K562 (cell line): ENCODE results near the gene FADD. TPM values are rescaled to one million over a fixed set of nuclear protein-coding genes. Genes with fewer than 3 reads are reported as not detected.

ENCODE experiments used
- ATAC-seq: fragments of 200-7000 bp; cut with Tn5 transposase; 3 replicates; pipeline ENCODE4 v1.9.1; 2020; ENCODE audit warnings: moderate library complexity
- BruUV-seq: library from RNA; stranded (reverse); fragments of 400-500 nt; replicated peaks from 2 replicates; lab custom pipeline; 2021; lab: Mats Ljungman, UMichigan
- CTCF ChIA-PET: fragments of 300-600 bp; formaldehyde crosslinking; extraction: SDS; loops from one replicate; lab custom pipeline; 2021; ENCODE audit warnings: low intra/inter-chr PET ratio; lab: Yijun Ruan, JAX
- POLR2A ChIA-PET: fragments of 300-600, 350-650 bp; sonication (Branson Sonifier 250); formaldehyde crosslinking; extraction: SDS; loops from one replicate; lab custom pipeline; 2021; ENCODE audit warnings: antibody characterized with exemption, inconsistent platforms; lab: Yijun Ruan, JAX
- DNase-seq, 4 experiments: peaks; one replicate each; pipeline versions ENCODE4 v3.0.0 to v3.0.0-alpha.2; 2011 to 2018; ENCODE audit warnings: low spot score in 3 of 4, mixed read lengths in 3 of 4; ENCODE audit errors: extremely low read depth in 1 of 4
- FAIRE-seq: peaks from 2 replicates; lab custom pipeline; 2011; peaks lifted over from hg19 to GRCh38; lab: Jason Lieb, UNC
- H2AFZ ChIP-seq: 2 replicates; pipeline ENCODE4 v1.6.0; 2011; ENCODE audit warnings: low read depth, low read length, control low read depth, inconsistent platforms
- H3K27ac ChIP-seq: fragments of 200-600 bp; 3 replicates; pipeline ENCODE4 v1.8.0; 2011; ENCODE audit warnings: low read depth, mild to moderate bottlenecking, control low read depth, inconsistent platforms, low read length, moderate library complexity, mixed read lengths; ENCODE audit errors: extremely low read depth
- H3K27me3 ChIP-seq, 2 experiments: fragments of 300-600 bp in 1 of 2; 2 replicates in 1 of 2; 3 replicates in 1 of 2; pipeline versions ENCODE4 v1.6.0 to v1.8.0; 2011; ENCODE audit warnings: inconsistent platforms in 2 of 2, low read length in 2 of 2, mild to moderate bottlenecking in 1 of 2, mixed read lengths in 1 of 2, moderate library complexity in 1 of 2; ENCODE audit not compliant: control insufficient read depth in 2 of 2, insufficient read depth in 2 of 2
- H3K36me3 ChIP-seq: fragments of 300-600 bp; 3 replicates; pipeline ENCODE4 v1.8.0; 2011; ENCODE audit warnings: mild to moderate bottlenecking, low read length, inconsistent platforms; ENCODE audit not compliant: control insufficient read depth, insufficient read depth
- H3K4me1 ChIP-seq, 2 experiments: fragments of 200-600 bp in 1 of 2; replicated peaks in 1 of 2; 2 replicates in 1 of 2; 3 replicates in 1 of 2; pipeline versions ENCODE4 v1.5.1 to v1.8.0; 2011; ENCODE audit warnings: inconsistent platforms in 2 of 2, low read length in 2 of 2, mild to moderate bottlenecking in 1 of 2, mixed read lengths in 1 of 2, moderate library complexity in 1 of 2; ENCODE audit not compliant: control insufficient read depth in 2 of 2, insufficient read depth in 2 of 2
- H3K4me2 ChIP-seq: 2 replicates; pipeline ENCODE4 v1.6.1; 2011; ENCODE audit warnings: low read length, control low read depth, inconsistent platforms, mixed read lengths; ENCODE audit not compliant: insufficient read depth
- H3K4me3 ChIP-seq: fragments of 200-600 bp; sonication (generic), shearing (Covaris generic); 2 replicates; pipeline ENCODE4 v1.5.1; 2016; ENCODE audit warnings: control low read depth, inconsistent platforms
- H3K79me2 ChIP-seq: fragments of 200-600 bp; 3 replicates; pipeline ENCODE4 v1.8.0; 2011; ENCODE audit warnings: low read length, inconsistent platforms; ENCODE audit not compliant: control insufficient read depth, insufficient read depth
- H3K9ac ChIP-seq, 2 experiments: 2 replicates each; pipeline versions ENCODE4 v1.6.0 to v1.6.1; 2011; ENCODE audit warnings: low read depth in 2 of 2, low read length in 2 of 2, control low read depth in 1 of 2, inconsistent platforms in 1 of 2, mild to moderate bottlenecking in 1 of 2, mixed read lengths in 1 of 2; ENCODE audit not compliant: insufficient read depth in 1 of 2
- H3K9me1 ChIP-seq: one replicate; pipeline ENCODE4 v1.6.0; 2011; ENCODE audit warnings: inconsistent platforms, mild to moderate bottlenecking, low read length, moderate library complexity; ENCODE audit not compliant: control insufficient read depth, insufficient read depth
- H3K9me3 ChIP-seq: replicated peaks from 2 replicates; pipeline ENCODE4 v1.5.1; 2011; ENCODE audit warnings: low read depth, low read length, inconsistent platforms; ENCODE audit not compliant: control insufficient read depth, insufficient read depth
- H4K20me1 ChIP-seq: replicated peaks from 2 replicates; pipeline ENCODE4 v1.6.1; 2011; ENCODE audit warnings: low read length, inconsistent platforms, mixed read lengths; ENCODE audit not compliant: control insufficient read depth, insufficient read depth
- GTF2E2 ChIP-seq: fragments of 200-800 bp; sonication (Bioruptor generic); IDR thresholded peaks from 2 replicates; pipeline ENCODE4 v1.6.1; 2016; ENCODE audit warnings: missing genetic modification characterization, missing compliant biosample characterization
- HNRNPK ChIP-seq: fragments of 200-400 bp; formaldehyde crosslinking; IDR thresholded peaks from one replicate; pipeline ENCODE4 v1.6.1; 2018; ENCODE audit warnings: mild to moderate bottlenecking, low read depth, low read length; ENCODE audit not compliant: poor library complexity, severe bottlenecking
- MAFG ChIP-seq: fragments of 450-650 bp; conservative IDR thresholded peaks from 2 replicates; pipeline ENCODE4 v1.6.1; 2016; ENCODE audit warnings: missing genetic modification characterization, missing compliant biosample characterization
- SAFB2 ChIP-seq: fragments of 200-400 bp; formaldehyde crosslinking; IDR thresholded peaks from 2 replicates; pipeline ENCODE4 v1.6.1; 2018; ENCODE audit warnings: borderline replicate concordance, low read length, low read depth, moderate library complexity; ENCODE audit not compliant: severe bottlenecking
- SMAD1 ChIP-seq: fragments of 150-350 bp; IDR thresholded peaks from 2 replicates; pipeline ENCODE4 v1.6.1; 2014; ENCODE audit warnings: low read length, low read depth; ENCODE audit not compliant: partially characterized antibody
- U2AF2 ChIP-seq: fragments of 200-400 bp; formaldehyde crosslinking; optimal IDR thresholded peaks from 2 replicates; pipeline ENCODE3; 2017; ENCODE audit warnings: low read depth, mild to moderate bottlenecking, low read length
- ZNF766 ChIP-seq: fragments of 200-800 bp; sonication (Bioruptor generic); conservative IDR thresholded peaks from 2 replicates; pipeline ENCODE4 v1.6.1; 2016; ENCODE audit warnings: missing genetic modification characterization, missing compliant biosample characterization
- ZSCAN29 ChIP-seq: fragments of 450-650 bp; IDR thresholded peaks from 2 replicates; pipeline ENCODE4 v1.6.1; 2017
- ZSCAN32 ChIP-seq: fragments of 450-650 bp; formaldehyde crosslinking; IDR thresholded peaks from 2 replicates; pipeline ENCODE4 v1.4.0; 2020; ENCODE audit warnings: mild to moderate bottlenecking, moderate library complexity
- WGBS: fragments of 100-300 bp; shearing (Covaris generic); methylation state at CpG from one replicate; pipeline ENCODE4 v1.1.6; 2016; ENCODE audit warnings: low coverage, mixed read lengths; ENCODE audit not compliant: insufficient coverage; ENCODE audit errors: missing lambda C conversion rate; 5-methylcytosine and 5-hydroxymethylcytosine counted together
- in situ Hi-C: fragments of 300-500 bp; cut with MboI; formaldehyde crosslinking; loops from 4 replicates; pipeline ENCODE4 v1.15.0; 2018; ENCODE audit warnings: inconsistent platforms, mixed read lengths
- intact Hi-C: fragments of 100-400 bp; cut with micrococcal nuclease; formaldehyde crosslinking; loops from 2 replicates; pipeline ENCODE4 v1.14.2; 2022
- polyA plus RNA-seq, 8 experiments: library from polyadenylated mRNA; depleted of rRNA in 4 of 8; stranded (reverse) in 5 of 8; unstranded in 3 of 8; fragments of >200 nt; fragmentation: Nextera tagmentation in 2 of 8; fragmentation: Illumina TruSeq in 1 of 8; extraction: Ambion mirVana in 2 of 8; extraction: Trizol in 1 of 8; gene quantifications; 2 replicates each; pipeline versions ENCODE4 v1.2.1 to v1.2.3, GENCODE V29; 2011 to 2014; ENCODE audit warnings: inconsistent platforms in 1 of 8, missing spikeins in 1 of 8
- total RNA-seq, 7 experiments: library from RNA; depleted of rRNA in 6 of 7; stranded (reverse); fragments of >200 nt in 6 of 7; fragmentation: Illumina TruSeq in 2 of 7; extraction: Trizol in 2 of 7; gene quantifications; 2 replicates each; pipeline versions ENCODE4 v1.2.1 to v1.2.3, GENCODE V29; 2011 to 2021; ENCODE audit warnings: low replicate concordance in 1 of 7
- TF ChIP-seq, protein P1 (sequence below): fragments of 250-450 bp; sonication (Bioruptor Pico); IDR thresholded peaks from 2 replicates; pipeline ENCODE4 v1.5.0; 2021; ENCODE audit warnings: mild to moderate bottlenecking, moderate library complexity
- TF ChIP-seq, protein P2 (sequence below): IDR thresholded peaks from 3 replicates; pipeline ENCODE4 v1.6.1; 2011; ENCODE audit warnings: borderline replicate concordance, mild to moderate bottlenecking, moderate library complexity; ENCODE audit not compliant: insufficient read length; ENCODE audit errors: extremely low read depth
- TF ChIP-seq, protein P3 (sequence below): fragments of 450-650 bp; IDR thresholded peaks from 2 replicates; pipeline ENCODE4 v1.7.0; 2016; ENCODE audit warnings: borderline replicate concordance

The FADD gene
- total and polyA plus RNA-seq, 9 of the 15 experiments (the other 6 are each of a cell fraction or from before 2014, with no cell fraction given) = 0.29 to 26.9 (median 20.4) TPM

DNA sequence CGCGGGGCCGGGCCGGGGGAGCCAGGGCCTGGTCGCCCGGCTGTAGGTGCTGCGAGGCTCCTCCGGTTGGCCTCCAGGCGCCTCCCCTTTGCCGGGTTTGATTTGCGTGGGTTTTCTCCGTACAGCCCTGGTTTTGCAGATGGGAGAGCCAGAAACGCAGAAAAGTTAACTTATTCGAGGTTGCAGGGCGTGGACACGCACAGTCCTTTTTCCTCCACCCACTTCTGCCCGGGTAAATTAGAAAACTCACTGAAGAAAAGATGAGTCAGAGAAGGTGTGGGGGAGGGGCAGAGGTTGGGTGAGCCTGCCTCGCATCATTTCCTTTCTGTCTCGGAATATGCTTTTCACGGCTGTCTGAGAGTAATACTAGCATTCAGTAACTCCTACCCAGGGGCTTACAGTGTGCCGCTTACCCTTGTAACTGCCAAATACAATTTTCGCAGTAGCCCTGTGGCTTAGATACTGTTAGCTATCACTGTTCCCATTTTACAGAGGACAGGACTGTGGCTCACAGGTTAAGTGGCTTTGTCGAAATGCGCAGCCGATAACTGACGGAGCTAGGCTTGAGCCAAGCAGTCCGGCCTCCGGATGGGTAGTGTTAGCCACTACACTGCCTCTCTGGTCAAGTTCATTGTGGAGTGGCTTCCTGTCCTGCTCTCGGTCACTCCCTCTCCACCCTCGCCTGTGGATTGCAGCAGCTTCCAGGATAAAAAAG lies 812 bp downstream of the FADD start:
- H2AFZ ChIP-seq = no peak overlapping the region; the same call in 1 of the 2 replicates
- ChIA-PET POLR2A (interaction anchor here (0.7 to 2.2 kb wide), 10 partner anchors 9 to 801 kb away, joined by 3 to 6 read pairs (median 4); no protein-coding TSS in a partner anchor), CTCF (interaction anchor here (0.6 kb wide), 1 partner anchor 475 kb away, joined by 4 read pairs; no protein-coding TSS in a partner anchor)
- no peaks in the 10 kb centered on the region; the same call in 1 of the 2 replicates for H3K9me3 ChIP-seq
- in situ Hi-C loops = no loop called here
- H3K9me1 ChIP-seq = peaks cover 7% of the 10 kb centered on the region
- TSS peak; percentile 77 for BruUV-seq
- FAIRE-seq = peak; percentile 96
- peak; percentile 79 for ATAC-seq
- H3K79me2 ChIP-seq = peaks cover 50% of the 10 kb centered on the region
- peak overlapping the region; percentile 94 for H3K4me3 ChIP-seq
- peak; percentile 68 to 92 (median 76) for DNase-seq
- peaks cover 27% of the 10 kb centered on the region for H4K20me1 ChIP-seq
- H3K27ac ChIP-seq = peak overlapping the region; percentile 91
- H3K27me3 ChIP-seq = peaks cover 0 to 5% of the 10 kb centered on the region in 2 experiments; a peak in 1 of 5 replicates
- H3K9ac ChIP-seq = peak overlapping the region; percentile 88 to 97
- intact Hi-C loops = loop anchor here (10.0 kb wide), 2 partner anchors 191 to 241 kb away; partner anchors contain the start of gene CTTN
- WGBS = under 1% methylated on average over 21 of the region's 30 CpGs
- peaks cover 35% of the 10 kb centered on the region for H3K36me3 ChIP-seq
- peak overlapping the region; percentile 97 for H3K4me2 ChIP-seq
- H3K4me1 ChIP-seq = peaks cover 15 to 37% of the 10 kb centered on the region in 2 experiments; a peak in 4 of 5 replicates
- TF ChIP-seq MAFG (peak; percentile 46), SMAD1 (no peak), SAFB2 (no peak), ZNF766 (CRISPR knock-in tag) (no peak), U2AF2 (no peak), HNRNPK (no peak), GTF2E2 (no peak), ZSCAN29 (no peak), ZSCAN32 (CRISPR knock-in tag) (no peak)
- TF ChIP-seq, protein P1, sequence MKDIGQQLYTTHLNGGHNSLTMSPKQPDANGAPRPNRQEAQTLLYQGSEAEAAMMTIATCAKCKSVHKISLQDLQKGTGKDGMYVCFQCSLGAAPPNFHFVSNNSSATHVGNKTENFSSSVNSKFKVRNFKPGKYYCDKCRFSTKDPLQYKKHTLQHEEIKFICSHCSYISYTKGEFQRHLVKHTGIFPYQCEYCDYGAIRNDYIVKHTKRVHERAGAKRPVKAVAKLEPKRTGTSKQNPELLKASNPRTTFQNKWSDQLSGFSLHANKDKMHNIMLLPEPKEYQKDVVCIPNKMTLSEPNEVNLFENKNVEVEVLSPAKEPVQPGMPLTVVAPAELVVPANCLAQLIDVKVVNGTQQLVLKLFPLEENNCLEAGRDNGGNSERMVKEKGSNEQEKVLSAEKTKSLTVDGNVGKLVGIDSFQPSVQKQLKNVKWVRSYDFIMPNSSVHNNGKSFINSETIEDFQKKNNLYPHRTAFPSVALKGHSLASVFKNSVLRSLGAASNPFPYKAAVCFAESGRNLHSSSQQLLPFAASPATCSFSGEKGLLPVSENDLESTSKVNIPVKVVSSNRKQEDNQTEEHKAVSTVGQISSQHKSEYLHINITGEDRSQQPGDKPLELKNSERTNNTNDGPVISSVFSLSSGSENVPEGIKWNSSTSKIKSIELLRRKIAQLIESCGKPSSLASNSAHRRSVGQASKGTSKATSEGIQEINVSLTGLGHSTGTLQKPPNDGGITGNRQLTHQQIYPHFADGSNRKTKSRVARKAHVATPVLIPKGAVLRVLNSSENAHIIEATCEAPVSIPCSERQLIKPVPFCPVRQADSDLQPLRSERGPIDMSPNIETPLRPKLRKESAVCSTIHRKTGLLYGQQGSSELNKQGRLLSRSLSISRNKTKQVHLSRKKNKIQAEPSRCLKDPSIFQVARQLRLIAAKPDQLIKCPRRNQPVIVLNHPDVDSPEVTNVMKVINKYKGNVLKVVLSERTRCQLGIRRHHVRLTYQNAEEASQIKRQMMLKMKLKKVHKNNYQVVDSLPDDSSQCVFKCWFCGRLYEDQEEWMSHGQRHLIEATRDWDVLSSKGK (CRISPR knock-in tag) = no peak
- TF ChIP-seq, protein P2, sequence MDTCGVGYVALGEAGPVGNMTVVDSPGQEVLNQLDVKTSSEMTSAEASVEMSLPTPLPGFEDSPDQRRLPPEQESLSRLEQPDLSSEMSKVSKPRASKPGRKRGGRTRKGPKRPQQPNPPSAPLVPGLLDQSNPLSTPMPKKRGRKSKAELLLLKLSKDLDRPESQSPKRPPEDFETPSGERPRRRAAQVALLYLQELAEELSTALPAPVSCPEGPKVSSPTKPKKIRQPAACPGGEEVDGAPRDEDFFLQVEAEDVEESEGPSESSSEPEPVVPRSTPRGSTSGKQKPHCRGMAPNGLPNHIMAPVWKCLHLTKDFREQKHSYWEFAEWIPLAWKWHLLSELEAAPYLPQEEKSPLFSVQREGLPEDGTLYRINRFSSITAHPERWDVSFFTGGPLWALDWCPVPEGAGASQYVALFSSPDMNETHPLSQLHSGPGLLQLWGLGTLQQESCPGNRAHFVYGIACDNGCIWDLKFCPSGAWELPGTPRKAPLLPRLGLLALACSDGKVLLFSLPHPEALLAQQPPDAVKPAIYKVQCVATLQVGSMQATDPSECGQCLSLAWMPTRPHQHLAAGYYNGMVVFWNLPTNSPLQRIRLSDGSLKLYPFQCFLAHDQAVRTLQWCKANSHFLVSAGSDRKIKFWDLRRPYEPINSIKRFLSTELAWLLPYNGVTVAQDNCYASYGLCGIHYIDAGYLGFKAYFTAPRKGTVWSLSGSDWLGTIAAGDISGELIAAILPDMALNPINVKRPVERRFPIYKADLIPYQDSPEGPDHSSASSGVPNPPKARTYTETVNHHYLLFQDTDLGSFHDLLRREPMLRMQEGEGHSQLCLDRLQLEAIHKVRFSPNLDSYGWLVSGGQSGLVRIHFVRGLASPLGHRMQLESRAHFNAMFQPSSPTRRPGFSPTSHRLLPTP = no peak
- TF ChIP-seq, protein P3, sequence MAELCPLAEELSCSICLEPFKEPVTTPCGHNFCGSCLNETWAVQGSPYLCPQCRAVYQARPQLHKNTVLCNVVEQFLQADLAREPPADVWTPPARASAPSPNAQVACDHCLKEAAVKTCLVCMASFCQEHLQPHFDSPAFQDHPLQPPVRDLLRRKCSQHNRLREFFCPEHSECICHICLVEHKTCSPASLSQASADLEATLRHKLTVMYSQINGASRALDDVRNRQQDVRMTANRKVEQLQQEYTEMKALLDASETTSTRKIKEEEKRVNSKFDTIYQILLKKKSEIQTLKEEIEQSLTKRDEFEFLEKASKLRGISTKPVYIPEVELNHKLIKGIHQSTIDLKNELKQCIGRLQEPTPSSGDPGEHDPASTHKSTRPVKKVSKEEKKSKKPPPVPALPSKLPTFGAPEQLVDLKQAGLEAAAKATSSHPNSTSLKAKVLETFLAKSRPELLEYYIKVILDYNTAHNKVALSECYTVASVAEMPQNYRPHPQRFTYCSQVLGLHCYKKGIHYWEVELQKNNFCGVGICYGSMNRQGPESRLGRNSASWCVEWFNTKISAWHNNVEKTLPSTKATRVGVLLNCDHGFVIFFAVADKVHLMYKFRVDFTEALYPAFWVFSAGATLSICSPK = no peak
